ENCODE measurements around the gene SUGCT. TPM values are rescaled to one million over a fixed set of nuclear protein-coding genes. Genes with fewer than 3 reads are reported as not detected.

The SUGCT gene
- total RNA-seq, 1 experiment from 2014 or later = 1.6 TPM

- BruUV-seq (replicated peaks) = no TSS peak
- no peak overlapping the region for H3K27ac Mint-ChIP-seq (ENCODE audit: unreplicated experiment)
- no peak for TF ChIP-seq CTCF (IDR thresholded peaks at IDR 0.05; ENCODE audit: unreplicated experiment)
- CTCF ChIA-PET = no interaction called here
- no peaks in the 10 kb centered on the region for H3K27me3 Mint-ChIP-seq (ENCODE audit: unreplicated experiment)
- H3K9me3 Mint-ChIP-seq (ENCODE audit: low read depth, unreplicated experiment) = no peaks in the 10 kb centered on the region
- intact Hi-C loops (cut with micrococcal nuclease; ENCODE audit: unreplicated experiment) = no loop called here
- H3K4me1 Mint-ChIP-seq (ENCODE audit: low read depth, unreplicated experiment) = no peaks in the 10 kb centered on the region
- no peaks in the 10 kb centered on the region for H3K36me3 Mint-ChIP-seq (ENCODE audit: insufficient read depth, unreplicated experiment)
- H3K4me3 Mint-ChIP-seq (ENCODE audit: low read depth, unreplicated experiment) = no peak overlapping the region
- no peak for DNase-seq
Measured at GRCh38 chr7:40288827-40289226, 154.0 kb downstream of the SUGCT start.

GRCh38 chr7:40297741-40298311, 163.0 kb downstream of the SUGCT start:
- no peak for DNase-seq
- no peak for TF ChIP-seq CTCF (IDR thresholded peaks at IDR 0.05; ENCODE audit: unreplicated experiment)
- H3K27ac Mint-ChIP-seq (ENCODE audit: unreplicated experiment) = no peak overlapping the region
- H3K36me3 Mint-ChIP-seq (ENCODE audit: insufficient read depth, unreplicated experiment) = no peaks in the 10 kb centered on the region
- H3K27me3 Mint-ChIP-seq (ENCODE audit: unreplicated experiment) = no peaks in the 10 kb centered on the region
- no peaks in the 10 kb centered on the region for H3K4me1 Mint-ChIP-seq (ENCODE audit: low read depth, unreplicated experiment)
- CTCF ChIA-PET = no interaction called here
- H3K9me3 Mint-ChIP-seq (ENCODE audit: low read depth, unreplicated experiment) = no peaks in the 10 kb centered on the region
- intact Hi-C loops (cut with micrococcal nuclease; ENCODE audit: unreplicated experiment) = no loop called here
- no peak overlapping the region for H3K4me3 Mint-ChIP-seq (ENCODE audit: low read depth, unreplicated experiment)
- BruUV-seq (replicated peaks) = no TSS peak

GRCh38 chr7:40298421-40298820, 163.6 kb downstream of the SUGCT start:
- Mint-ChIP-seq H3K27me3 (ENCODE audit: unreplicated experiment) (no peaks in the 10 kb centered on the region), H3K4me1 (ENCODE audit: low read depth, unreplicated experiment) (no peaks in the 10 kb centered on the region), H3K9me3 (ENCODE audit: low read depth, unreplicated experiment) (no peaks in the 10 kb centered on the region), H3K36me3 (ENCODE audit: insufficient read depth, unreplicated experiment) (no peaks in the 10 kb centered on the region), H3K4me3 (ENCODE audit: low read depth, unreplicated experiment) (no peak overlapping the region), H3K27ac (ENCODE audit: unreplicated experiment) (no peak overlapping the region)
- intact Hi-C loops (cut with micrococcal nuclease; ENCODE audit: unreplicated experiment) = no loop called here
- TF ChIP-seq CTCF (IDR thresholded peaks at IDR 0.05; ENCODE audit: unreplicated experiment) = no peak
- no TSS peak for BruUV-seq (replicated peaks)
- CTCF ChIA-PET = no interaction called here
- DNase-seq = no peak

- BruUV-seq (replicated peaks) = no TSS peak
- CTCF ChIA-PET = no interaction called here
- H3K4me3 Mint-ChIP-seq (ENCODE audit: low read depth, unreplicated experiment) = no peak overlapping the region
- no peak for TF ChIP-seq CTCF (IDR thresholded peaks at IDR 0.05; ENCODE audit: unreplicated experiment)
- no peak for DNase-seq
- H3K36me3 Mint-ChIP-seq (ENCODE audit: insufficient read depth, unreplicated experiment) = no peaks in the 10 kb centered on the region
- no peak overlapping the region for H3K27ac Mint-ChIP-seq (ENCODE audit: unreplicated experiment)
- intact Hi-C loops (cut with micrococcal nuclease; ENCODE audit: unreplicated experiment) = no loop called here
- H3K27me3 Mint-ChIP-seq (ENCODE audit: unreplicated experiment) = no peaks in the 10 kb centered on the region
- H3K4me1 Mint-ChIP-seq (ENCODE audit: low read depth, unreplicated experiment) = no peaks in the 10 kb centered on the region
- H3K9me3 Mint-ChIP-seq (ENCODE audit: low read depth, unreplicated experiment) = no peaks in the 10 kb centered on the region
Measured at GRCh38 chr7:40299097-40299496, 164.3 kb downstream of the SUGCT start.

Measured in Calu3 (cell line).